Stimulated activated CD4-positive, alpha-beta T cell treated with anti-CD3 and anti-CD28 coated beads, Interleukin-15, amount 100 ng/mL, for 1 hour (primary cell): ENCODE data around the gene WDR90.

Experiments
- DNase-seq, 2 donors: peaks; one replicate each; pipeline ENCODE4 v3.0.0-alpha.2; 2020; ENCODE audit warnings: low read depth in 1 of 2, low spot score in 1 of 2

The WDR90 gene

GRCh38 chr16:637081-638018, 11.8 kb upstream of the WDR90 start:
- DNase-seq = peak; percentile 80 to 83

DNA sequence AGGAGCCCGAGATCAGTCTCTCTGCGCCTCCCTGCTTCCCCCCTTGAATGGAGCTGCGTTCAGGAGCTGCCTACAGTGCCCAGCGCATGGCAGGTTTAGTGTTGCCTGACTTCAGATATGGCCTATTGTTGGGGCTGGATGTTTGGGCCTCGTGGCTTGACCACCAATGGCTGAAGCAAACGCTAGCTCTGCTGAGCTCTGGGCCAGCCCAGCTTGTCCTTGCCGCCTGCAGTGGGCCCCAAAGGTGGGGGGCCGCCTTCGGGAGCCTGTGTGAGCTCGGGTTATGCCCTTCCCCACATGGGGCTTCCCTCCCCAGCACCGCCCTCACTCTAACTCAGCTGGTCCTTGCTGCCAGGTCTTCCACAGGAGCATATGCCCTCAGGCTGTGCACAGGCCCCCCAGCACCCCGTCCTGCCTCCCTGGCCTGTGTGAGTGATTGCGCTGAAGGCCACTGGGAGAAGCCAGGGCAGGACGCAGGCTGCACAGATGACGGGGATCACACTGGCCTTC, 11.1 kb upstream of the WDR90 start:
- DNase-seq = no peak

GRCh38 chr16:638836-639235, 10.3 kb upstream of the WDR90 start:
- DNase-seq = no peak

- DNase-seq = no peak
Measured at GRCh38 chr16:640614-641013, 8.6 kb upstream of the WDR90 start.

DNA sequence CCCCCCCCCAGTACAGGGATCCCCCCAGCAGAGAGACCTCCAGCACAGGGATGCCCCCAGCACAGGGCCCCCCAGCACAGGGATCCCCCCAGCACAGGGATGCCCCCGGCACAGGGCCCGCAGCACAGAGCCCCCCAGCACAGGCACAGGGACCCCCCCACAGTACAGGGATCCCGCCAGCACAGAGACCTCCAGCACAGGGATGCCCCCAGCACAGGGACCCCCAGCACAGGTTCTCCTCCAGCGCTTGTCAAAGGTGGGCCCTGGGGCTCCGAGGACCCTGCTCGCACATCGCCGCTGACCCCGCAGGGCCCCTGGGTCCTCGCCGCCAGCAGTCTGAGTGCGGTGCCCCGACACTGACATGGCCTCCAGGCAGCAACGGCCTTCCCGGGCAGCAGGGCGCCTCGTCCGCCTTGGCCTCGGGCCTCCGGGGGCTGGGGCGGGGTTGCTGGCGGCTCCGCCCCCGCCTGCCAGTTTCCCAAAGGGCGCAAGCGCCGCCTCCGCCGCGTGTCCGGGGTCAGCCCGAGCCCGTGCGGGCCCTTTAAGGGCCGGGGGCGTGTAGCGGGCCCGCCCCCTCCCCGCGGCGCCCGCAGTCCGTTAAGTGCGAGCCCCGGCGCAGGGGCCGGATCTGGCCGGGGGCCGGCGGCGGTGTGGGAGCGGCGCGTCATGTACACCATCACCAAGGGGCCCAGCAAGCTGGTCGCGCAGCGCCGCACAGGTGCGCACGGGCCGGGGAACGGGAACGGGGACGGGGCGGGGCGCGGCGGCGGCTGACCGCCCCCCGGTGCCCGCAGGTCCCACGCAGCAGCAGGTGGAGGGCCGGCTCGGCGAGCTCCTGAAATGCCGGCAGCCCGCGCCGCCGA, 7.6 kb upstream of the WDR90 start, which contains the start of gene MCRIP2:
Gene MCRIP2 (plus strand): TSS at position 503 of the 863 bp plus-strand sequence. CDS start 164 bp downstream, at position 667.
- peak; percentile 29 to 62 for DNase-seq

DNA sequence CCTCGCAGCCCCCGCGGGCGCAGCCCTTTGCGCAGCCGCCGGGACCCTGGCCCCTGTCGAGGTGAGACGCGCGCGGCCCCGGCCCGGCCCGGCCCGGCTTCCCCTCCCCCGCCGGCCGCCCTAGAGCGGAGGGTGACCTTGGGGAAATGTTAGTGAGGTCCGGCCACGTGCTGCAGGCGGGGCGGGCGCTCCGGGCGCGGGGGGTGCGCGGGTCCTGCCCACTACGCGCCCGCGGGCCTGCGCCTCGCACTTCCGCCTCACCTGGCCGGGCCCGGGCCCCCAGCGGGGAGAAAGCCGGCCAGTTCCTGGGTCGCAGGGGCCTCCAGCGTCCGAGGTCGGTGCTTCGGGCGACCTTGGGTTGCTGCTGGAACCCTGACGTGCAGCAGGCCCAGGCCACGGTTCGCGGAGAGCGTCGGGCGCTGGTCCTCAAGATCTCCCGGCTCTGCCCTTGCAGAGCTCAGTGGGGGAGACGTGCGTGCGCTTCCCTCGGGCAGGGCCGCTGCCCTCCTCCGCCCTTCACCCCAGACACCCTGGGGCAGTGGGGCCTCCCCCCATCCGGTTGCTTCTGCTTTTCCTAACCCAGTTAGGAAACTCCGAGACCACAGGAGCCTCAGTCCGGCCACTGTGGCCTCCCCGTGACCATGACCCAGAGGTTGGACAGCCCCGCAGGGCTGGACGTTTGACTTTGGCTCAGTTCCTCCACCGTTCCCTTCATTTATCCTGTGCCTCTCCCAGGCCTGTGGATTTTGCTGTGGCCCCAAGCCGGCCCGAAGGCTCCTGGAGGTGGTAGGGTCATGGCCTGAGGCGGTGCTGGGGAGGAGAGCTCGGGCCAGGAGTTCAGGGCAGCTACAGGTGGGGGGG, 6.7 kb upstream of the WDR90 start:
- DNase-seq = peak in 1 of 2 donors; percentile 30

GRCh38 chr16:643050-643368, 6.2 kb upstream of the WDR90 start:
- no peak for DNase-seq

DNA sequence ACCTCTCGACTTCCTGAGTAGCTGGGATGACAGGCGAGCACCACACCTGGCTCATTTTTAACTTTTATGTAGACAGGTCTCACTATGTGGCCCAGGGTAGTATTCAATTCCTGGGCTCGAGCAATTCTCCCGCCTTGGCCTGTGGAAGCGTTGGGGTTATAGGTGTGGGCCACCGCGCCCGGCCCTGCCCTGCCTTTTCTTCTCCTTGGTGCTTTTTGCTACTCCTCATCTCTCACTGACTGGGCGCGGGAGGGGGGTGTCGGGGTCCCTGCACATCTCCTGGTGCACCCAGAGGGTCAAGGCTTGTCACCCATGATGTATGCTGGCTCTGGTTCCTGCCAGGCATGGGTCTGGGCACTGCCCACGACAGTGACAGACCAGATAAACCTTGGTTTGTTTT, 4.6 kb upstream of the WDR90 start:
- no peak for DNase-seq

DNA sequence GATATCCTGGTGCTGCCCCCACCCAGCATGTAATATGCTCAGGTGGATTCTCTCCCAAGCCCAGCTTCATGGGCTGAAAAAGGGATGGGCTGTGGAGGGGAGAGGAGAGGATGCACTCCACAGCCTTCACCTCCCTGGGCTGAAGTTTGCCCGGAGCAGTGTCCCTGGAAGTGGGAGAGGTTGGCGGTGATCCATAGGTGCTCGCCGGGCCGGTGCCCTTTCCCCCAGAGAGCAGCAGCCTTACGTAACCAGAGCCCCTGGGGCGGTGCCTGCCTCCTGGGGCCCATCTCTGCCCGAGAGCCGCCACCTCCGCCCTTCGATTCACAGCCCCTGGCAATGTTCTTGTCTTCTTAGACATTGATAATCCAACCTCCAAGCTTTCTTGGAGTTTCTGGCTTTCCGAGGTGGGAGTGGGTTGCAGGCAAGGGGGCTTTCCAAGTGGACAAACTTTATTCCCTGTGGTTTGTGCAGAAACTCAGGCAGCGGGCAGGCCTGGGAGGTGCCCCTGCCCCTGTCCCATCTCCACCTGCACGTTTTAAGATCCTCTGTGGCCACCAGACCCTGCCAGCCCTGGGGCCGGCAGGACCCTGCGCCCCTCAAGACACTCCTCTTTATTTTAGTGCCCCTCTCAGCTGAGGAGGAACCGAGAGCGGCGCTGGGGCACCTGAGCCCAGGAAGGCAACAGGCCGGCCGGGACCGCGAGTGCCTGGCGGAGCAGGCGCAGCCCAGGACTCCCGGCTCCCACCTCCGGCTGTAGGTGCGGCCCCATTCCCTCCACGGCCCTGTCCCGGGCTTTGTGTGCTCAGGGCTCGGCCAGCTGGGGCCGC, 3.1 kb upstream of the WDR90 start:
- DNase-seq = no peak

DNA sequence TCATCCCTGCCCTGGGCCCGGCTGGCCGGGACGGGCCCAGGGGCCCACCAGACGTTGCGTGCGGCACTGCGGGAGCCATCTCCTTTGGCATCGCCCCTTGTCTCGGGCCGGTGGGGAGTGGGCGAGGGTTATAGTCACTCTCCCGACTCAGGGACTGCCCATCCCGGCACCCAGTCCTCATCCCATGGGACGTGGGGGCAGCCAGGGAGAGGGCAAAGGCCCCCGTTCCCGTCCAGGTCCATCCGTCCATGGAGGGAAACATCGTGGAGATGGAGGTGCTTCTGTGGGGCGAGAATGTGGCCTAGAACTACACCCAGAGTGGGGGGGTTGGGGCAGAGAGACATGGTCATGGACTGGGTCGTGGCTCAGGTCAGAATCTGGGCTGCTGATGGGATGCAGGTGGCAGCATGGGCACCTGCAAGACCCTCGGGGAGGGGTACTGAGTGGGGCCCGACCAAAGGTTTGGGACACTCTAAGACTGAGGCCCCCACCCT, 2.4 kb upstream of the WDR90 start:
- DNase-seq = no peak

DNA sequence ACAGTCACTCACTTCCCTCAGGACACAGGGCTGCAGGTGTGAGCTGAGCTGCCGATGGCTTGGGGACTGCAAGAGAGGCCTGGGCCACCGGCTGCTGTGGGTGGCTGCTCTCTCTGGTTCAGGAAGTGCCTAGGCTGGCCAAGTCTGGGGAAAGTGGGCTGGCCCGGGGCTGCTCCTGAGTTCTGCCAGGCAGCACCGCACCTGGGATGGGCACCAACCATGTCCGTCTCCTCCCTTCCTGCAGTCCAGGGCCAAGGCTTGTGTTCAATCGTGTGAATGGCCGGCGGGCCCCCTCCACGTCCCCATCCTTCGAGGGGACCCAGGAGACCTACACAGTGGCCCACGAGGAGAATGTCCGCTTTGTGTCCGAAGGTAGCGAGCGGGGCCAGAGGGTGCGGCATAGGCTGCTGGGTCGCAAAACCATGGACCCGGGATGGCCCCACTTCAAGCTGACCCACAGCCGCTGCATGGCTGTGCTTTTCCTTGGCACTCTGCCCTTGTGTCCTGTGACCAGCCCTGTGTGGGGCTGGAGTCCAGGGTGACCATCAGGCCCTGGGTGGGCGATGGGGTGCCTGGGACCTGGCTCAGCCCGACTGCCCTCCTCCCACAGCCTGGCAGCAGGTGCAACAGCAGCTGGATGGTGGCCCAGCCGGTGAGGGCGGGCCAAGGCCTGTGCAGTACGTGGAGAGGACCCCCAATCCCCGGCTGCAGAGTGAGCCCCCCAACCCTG, 1.8 kb upstream of the WDR90 start:
- no peak for DNase-seq

DNA sequence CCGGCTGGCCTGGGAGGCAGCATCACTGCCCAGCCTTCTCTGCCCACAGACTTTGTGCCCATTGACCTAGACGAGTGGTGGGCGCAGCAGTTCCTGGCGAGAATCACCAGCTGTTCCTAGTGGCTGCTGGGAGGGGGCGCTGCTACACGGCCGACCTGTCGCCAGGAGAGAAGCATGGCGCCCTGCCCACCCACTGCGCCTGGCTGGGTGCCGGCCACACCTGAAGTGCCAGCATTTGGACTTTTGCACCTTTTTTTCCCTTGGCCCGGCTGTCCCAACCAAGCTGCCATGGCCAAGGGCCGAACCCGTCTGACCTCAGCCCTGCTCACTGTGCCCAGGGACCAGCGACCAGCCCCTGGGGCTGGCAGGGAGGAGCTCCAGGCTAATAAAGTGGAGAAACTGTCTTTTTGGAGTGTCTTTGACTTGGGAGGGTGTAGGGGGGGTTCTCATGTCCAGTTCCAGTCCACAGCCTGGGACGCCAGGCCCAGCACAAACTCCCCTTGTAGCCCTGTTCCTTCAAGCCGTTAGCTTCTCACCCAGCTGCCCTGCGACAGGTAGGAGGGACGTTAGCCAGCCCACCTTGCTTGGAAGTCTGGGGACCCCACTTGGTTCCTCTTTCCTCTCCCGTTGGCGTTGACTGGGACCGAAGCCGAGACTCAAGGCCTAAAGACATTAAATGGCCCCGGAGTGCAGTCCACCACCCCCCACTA, 939 bp upstream of the WDR90 start:
- DNase-seq = peak in 1 of 2 donors; percentile 27

DNA sequence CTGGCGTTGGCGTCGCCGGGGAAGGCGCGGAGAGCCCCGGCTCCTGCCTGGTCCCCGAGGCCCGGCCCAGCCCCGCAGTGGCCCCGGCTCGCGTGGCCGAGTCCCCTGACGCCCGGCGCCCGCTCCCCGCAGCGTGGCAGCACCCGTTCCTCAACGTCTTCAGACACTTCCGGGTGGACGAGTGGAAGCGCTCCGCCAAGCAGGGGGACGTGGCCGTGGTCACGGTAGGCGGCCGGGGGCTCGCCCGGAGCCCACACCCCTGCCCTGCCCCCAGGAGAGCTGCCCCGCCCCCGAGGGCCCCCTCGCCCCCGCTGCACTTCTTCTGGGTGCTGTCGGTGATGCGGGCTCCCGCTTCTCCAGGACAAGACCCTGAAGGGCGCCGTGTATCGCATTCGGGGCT, 466 bp downstream of the WDR90 start:
- DNase-seq = no peak

DNA sequence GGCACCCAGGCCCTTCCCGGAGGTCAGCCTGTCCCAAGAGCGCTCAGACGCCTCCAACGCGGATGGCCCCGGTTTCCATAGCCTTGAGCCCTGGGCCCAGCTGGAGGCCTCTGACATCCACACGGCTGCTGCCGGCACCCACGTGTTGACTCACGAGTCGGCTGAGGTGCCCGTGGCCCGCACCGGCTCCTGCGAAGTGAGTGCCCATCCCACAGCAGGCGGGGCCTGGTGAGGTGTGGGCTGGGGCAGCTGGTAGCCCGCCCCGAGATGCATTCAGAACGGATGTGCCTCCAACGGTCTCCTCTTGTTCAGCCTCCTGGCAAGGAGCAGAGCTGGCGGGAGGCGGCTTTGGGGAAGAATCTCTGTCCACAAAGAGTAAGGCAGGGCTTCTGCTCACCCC, 2.7 kb downstream of the WDR90 start:
- DNase-seq = no peak

DNA sequence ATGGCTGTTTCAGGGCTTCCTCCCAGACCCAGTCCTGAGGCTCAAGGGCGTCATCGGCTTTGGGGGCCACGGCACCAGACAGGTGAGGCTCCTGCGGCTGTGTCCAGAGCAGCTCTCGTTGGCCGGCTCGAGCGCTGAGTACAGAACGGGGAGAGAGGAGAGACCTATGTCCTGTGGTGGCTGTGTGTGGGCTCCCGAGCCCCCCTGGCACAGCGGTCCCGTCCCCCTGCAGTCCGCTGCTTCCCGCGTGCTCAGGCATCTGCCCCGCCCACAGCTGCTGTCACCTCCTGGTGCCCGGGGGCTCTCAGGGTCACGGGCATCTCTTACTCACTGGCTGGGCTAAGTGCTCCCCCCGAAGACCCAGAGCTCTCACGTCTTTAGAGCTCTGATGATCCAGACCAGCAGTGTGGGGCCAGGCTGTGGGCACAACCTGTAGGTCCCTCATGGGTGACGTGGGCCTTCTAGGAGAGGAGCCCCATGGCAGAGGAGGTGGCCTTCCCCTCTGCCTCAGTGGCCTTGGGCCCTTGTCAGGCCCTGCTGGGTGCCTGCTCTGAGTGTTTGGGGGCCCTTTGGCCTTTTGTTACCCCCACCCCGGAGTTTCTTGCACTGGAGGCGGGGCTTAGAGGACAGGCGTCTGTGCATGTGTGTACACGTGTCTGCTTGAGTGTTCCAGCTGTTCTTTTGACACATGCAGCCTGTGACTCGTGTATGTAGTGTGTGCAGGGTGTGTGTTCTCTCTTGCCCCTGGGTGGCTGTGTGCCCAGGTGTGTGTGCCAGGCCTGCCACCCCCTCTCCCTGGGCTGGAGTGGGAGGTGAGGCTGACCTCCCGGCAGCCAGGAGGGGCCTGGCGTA, 3.5 kb downstream of the WDR90 start:
- DNase-seq = no peak

DNA sequence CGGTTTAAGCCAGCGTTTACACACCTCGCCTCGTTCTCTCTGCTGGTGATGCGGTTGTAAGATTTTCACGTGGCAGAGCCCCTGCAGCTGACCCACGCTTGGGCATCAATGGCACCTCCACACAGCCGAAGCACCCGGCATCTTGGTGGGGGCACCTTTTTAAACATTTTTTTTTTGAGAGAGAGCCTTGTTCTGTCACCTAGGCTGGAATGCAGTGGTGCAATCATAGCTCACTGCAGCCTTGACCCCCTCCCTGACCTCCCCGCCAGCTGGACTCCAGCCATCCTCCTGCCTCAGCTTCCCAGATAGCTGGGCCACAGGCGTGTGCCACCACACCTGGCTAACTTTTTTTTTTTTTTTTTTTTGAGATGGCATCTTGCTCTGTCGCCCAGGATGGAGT, 4.9 kb downstream of the WDR90 start:
- DNase-seq = no peak

DNA sequence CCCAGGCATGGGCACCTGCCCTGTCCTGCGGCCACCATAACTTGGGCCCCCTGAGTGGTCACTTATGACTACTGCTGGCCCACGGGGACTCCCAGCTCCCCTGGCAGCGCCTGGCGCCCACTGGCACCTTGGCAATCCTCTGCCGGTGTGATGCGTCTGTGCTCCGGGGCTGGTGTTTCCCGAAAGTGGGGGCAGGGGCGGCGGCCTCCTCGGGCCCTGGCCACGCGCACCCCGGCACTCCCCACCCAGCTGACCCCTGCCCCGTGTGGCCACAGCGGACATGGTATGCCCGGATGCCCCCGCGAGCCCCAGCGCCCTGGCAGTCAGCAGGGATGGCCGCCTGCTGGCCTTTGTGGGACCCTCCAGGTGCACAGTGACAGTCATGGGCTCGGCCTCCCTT, 8.3 kb downstream of the WDR90 start:
- DNase-seq = no peak
